PFSK-1 (cell line): ENCODE data around the gene HDGFL2.

Experiments used
- FOXP2 ChIP-seq: optimal IDR thresholded peaks from 2 replicates; pipeline ENCODE3; 2011; ENCODE audit warnings: borderline replicate concordance, control low read depth, inconsistent platforms; ENCODE audit not compliant: insufficient read depth; ENCODE audit errors: extremely low read length, extremely low read depth
- POLR2AphosphoS5 ChIP-seq: IDR thresholded peaks from 2 replicates; pipeline ENCODE4 v1.6.1; 2012; ENCODE audit warnings: low read depth, mild to moderate bottlenecking, control low read depth, low read length, moderate library complexity
- REST ChIP-seq, 2 experiments: IDR thresholded peaks; 2 replicates each; pipeline versions ENCODE4 v1.6.1 to v1.8.0; 2011 to 2012; ENCODE audit warnings: low read depth in 2 of 2, low read length in 2 of 2, control low read depth in 1 of 2, inconsistent platforms in 1 of 2, mild to moderate bottlenecking in 1 of 2, moderate library complexity in 1 of 2; ENCODE audit not compliant: insufficient read depth in 1 of 2
- SIN3A ChIP-seq: IDR thresholded peaks from 2 replicates; pipeline ENCODE4 v1.6.1; 2012; ENCODE audit warnings: mild to moderate bottlenecking, low read length, moderate library complexity, borderline replicate concordance; ENCODE audit not compliant: insufficient read depth
- TAF1 ChIP-seq: IDR thresholded peaks from 2 replicates; pipeline ENCODE4 v1.6.1; 2012; ENCODE audit warnings: low read length, control low read depth, borderline replicate concordance; ENCODE audit not compliant: insufficient read depth

HDGFL2 gene

GRCh38 chr19:4498694-4499093 lies 26.6 kb downstream of the HDGFL2 start:
- TF ChIP-seq SIN3A (no peak), POLR2AphosphoS5 (no peak), TAF1 (no peak), REST (IDR thresholded peaks at IDR 0.05; ENCODE audit: insufficient read depth in 1 of 2, low read depth in 2 of 2, low read length in 2 of 2) (no peak), FOXP2 (no peak)

- TF ChIP-seq REST (IDR thresholded peaks at IDR 0.05; ENCODE audit: insufficient read depth in 1 of 2, low read depth in 2 of 2, low read length in 2 of 2) (no peak), FOXP2 (no peak), SIN3A (no peak), POLR2AphosphoS5 (no peak), TAF1 (no peak)
Measured at GRCh38 chr19:4499318-4499717, 27.2 kb downstream of the HDGFL2 start.

- no peak for TF ChIP-seq FOXP2
- TF ChIP-seq POLR2AphosphoS5, result no peak
- TF ChIP-seq REST (IDR thresholded peaks at IDR 0.05; ENCODE audit: insufficient read depth in 1 of 2, low read depth in 2 of 2, low read length in 2 of 2), result no peak
- no peak for TF ChIP-seq TAF1
- TF ChIP-seq SIN3A, result no peak
Measured at GRCh38 chr19:4499855-4500254, 27.8 kb downstream of the HDGFL2 start.

GRCh38 chr19:4500841-4501591 lies 28.9 kb downstream of the HDGFL2 start:
- TF ChIP-seq REST (IDR thresholded peaks at IDR 0.05; ENCODE audit: insufficient read depth in 1 of 2, low read depth in 2 of 2, low read length in 2 of 2) (no peak), TAF1 (no peak), FOXP2 (no peak), SIN3A (no peak), POLR2AphosphoS5 (no peak)

- TF ChIP-seq POLR2AphosphoS5, result no peak
- TF ChIP-seq TAF1, result no peak
- TF ChIP-seq SIN3A, result no peak
- no peak for TF ChIP-seq REST (IDR thresholded peaks at IDR 0.05; ENCODE audit: insufficient read depth in 1 of 2, low read depth in 2 of 2, low read length in 2 of 2)
- no peak for TF ChIP-seq FOXP2
Measured at GRCh38 chr19:4501691-4502090, 29.6 kb downstream of the HDGFL2 start.
